Measurements from ENCODE around the gene RYR1. TPM values are rescaled to one million over a fixed set of nuclear protein-coding genes. Genes with fewer than 3 reads are reported as not detected.

RYR1 gene
- polyA plus RNA-seq, 3 donors, result 0.76 to 2.1 (median 2.1) TPM

DNA sequence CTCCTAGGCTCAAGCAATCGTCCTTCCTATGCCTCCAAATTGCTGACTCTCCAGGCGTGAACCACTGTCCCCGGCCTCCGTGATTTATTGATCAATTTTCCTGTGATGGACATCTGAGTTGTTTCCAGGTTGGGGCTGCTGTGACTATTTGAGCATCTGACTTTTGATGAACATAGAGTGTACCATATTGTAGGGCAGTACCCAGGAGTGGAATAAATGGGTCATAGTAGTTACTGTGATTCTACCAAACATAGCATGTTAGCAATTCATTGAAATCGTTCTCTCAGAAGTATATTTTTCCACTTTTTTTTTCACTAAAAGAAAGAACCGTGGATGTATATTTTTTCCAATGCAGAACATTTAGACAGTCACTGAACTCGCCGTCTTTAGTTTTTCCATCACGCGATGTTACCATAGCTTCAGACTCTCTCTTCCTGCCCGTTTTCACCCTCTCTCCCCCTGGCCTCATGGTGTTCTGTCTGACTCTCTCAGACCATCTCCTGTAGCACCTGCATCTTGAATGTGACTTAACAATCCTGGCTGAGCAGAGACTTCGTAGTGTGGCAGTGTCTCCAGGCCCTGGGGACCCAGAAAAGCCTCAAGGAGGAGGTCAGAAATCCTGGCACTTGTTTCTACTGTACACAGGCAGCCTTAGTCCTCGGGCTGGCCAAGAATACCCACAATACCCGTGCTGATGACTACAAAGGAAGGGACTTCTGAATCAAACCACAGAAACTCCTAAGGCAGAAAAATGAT lies 4.3 kb upstream of the RYR1 start:
- H3K27me3 ChIP-seq (ENCODE audit: control insufficient read depth in 2 of 2, insufficient read depth in 2 of 2, low read length in 2 of 2), result peaks cover 0 to 6% of the 10 kb centered on the region in 2 donors
- DNase-seq, result no peak

DNA sequence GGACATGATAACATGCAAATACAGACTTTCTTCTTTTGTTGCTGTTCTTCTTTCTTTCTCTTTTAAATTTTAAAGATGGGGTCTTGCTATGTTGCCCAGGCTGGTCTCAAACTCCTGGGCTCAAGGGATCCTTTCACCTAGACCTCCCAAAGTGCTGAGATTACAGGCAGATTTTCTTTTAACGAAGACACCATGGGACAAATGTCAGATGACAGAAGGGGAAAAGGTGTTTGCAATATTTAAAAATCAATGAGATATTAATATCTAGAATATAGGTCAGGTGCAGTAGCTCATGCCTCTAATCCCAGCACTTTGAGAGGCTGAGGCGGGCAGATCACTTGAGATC lies 3.7 kb upstream of the RYR1 start:
- Histone ChIP-seq H3K36me3 (replicated peaks in 1 of 2; ENCODE audit: control insufficient read depth in 1 of 2, insufficient read depth in 2 of 2, low read length in 2 of 2) (no peaks in the 10 kb centered on the region), H3K4me2 (replicated peaks; ENCODE audit: extremely low read depth, low read length, poor library complexity, severe bottlenecking) (no peak overlapping the region), H3K9me3 (replicated peaks in 1 of 2; ENCODE audit: control insufficient read depth in 1 of 2, insufficient read depth in 1 of 2, low read length in 2 of 2) (no peaks in the 10 kb centered on the region), H3K27ac (ENCODE audit: low read depth in 1 of 2, low read length in 2 of 2) (no peak overlapping the region), H3K4me1 (ENCODE audit: control insufficient read depth in 1 of 2, insufficient read depth in 2 of 2, low read length in 2 of 2) (peaks cover 25 to 31% of the 10 kb centered on the region in 2 donors), H3K79me2 (ENCODE audit: insufficient read depth, low read length) (peaks cover 12% of the 10 kb centered on the region), H4K20me1 (ENCODE audit: insufficient read depth, low read length) (no peaks in the 10 kb centered on the region), H2AFZ (ENCODE audit: insufficient read depth, low read depth, low read length, poor library complexity, severe bottlenecking) (no peak overlapping the region), H3K4me3 (replicated peaks in 1 of 3; ENCODE audit: low read depth in 2 of 3, low read length in 3 of 3) (no peak overlapping the region), H3K9ac (ENCODE audit: insufficient read depth, low read length, poor library complexity, severe bottlenecking) (no peak overlapping the region), H3K27me3 (ENCODE audit: control insufficient read depth in 2 of 2, insufficient read depth in 2 of 2, low read length in 2 of 2) (peaks cover 0 to 11% of the 10 kb centered on the region in 2 donors)
- H3K27me3 Mint-ChIP-seq (ENCODE audit: low read depth in 3 of 3), result peaks cover 8 to 13% (median 8%) of the 10 kb centered on the region in 3 donors
- no peak overlapping the region for H3K4me3 Mint-ChIP-seq
- H3K27ac Mint-ChIP-seq, result no peak overlapping the region
- peaks cover 0 to 1% (median 0%) of the 10 kb centered on the region in 7 donors for H3K9me3 Mint-ChIP-seq
- H3K36me3 Mint-ChIP-seq, result no peaks in the 10 kb centered on the region
- peaks cover 31% of the 10 kb centered on the region for H3K4me1 Mint-ChIP-seq
- WGBS (ENCODE audit: insufficient coverage), result no CpG with 5 or more reads among the region's 2 CpGs
- no peak for DNase-seq
- TF ChIP-seq, protein P1, sequence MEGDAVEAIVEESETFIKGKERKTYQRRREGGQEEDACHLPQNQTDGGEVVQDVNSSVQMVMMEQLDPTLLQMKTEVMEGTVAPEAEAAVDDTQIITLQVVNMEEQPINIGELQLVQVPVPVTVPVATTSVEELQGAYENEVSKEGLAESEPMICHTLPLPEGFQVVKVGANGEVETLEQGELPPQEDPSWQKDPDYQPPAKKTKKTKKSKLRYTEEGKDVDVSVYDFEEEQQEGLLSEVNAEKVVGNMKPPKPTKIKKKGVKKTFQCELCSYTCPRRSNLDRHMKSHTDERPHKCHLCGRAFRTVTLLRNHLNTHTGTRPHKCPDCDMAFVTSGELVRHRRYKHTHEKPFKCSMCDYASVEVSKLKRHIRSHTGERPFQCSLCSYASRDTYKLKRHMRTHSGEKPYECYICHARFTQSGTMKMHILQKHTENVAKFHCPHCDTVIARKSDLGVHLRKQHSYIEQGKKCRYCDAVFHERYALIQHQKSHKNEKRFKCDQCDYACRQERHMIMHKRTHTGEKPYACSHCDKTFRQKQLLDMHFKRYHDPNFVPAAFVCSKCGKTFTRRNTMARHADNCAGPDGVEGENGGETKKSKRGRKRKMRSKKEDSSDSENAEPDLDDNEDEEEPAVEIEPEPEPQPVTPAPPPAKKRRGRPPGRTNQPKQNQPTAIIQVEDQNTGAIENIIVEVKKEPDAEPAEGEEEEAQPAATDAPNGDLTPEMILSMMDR (IDR thresholded peaks at IDR 0.05), result no peak
- intact Hi-C loops (cut with micrococcal nuclease), result no loop called here

More for the DNA sequence above, 4.3 kb upstream of the RYR1 start:
- Histone ChIP-seq H3K27ac (ENCODE audit: low read depth in 1 of 2, low read length in 2 of 2) (no peak overlapping the region), H2AFZ (ENCODE audit: insufficient read depth, low read depth, low read length, poor library complexity, severe bottlenecking) (no peak overlapping the region), H3K36me3 (replicated peaks in 1 of 2; ENCODE audit: control insufficient read depth in 1 of 2, insufficient read depth in 2 of 2, low read length in 2 of 2) (no peaks in the 10 kb centered on the region), H3K9me3 (replicated peaks in 1 of 2; ENCODE audit: control insufficient read depth in 1 of 2, insufficient read depth in 1 of 2, low read length in 2 of 2) (no peaks in the 10 kb centered on the region), H3K4me2 (replicated peaks; ENCODE audit: extremely low read depth, low read length, poor library complexity, severe bottlenecking) (no peak overlapping the region), H3K4me3 (replicated peaks in 1 of 3; ENCODE audit: low read depth in 2 of 3, low read length in 3 of 3) (no peak overlapping the region), H3K4me1 (ENCODE audit: control insufficient read depth in 1 of 2, insufficient read depth in 2 of 2, low read length in 2 of 2) (peaks cover 25 to 31% of the 10 kb centered on the region in 2 donors), H3K9ac (ENCODE audit: insufficient read depth, low read length, poor library complexity, severe bottlenecking) (no peak overlapping the region), H3K79me2 (ENCODE audit: insufficient read depth, low read length) (peaks cover 18% of the 10 kb centered on the region), H4K20me1 (ENCODE audit: insufficient read depth, low read length) (no peaks in the 10 kb centered on the region)
- intact Hi-C loops (cut with micrococcal nuclease), result no loop called here
- Mint-ChIP-seq H3K36me3 (peaks cover 2 to 3% of the 10 kb centered on the region in 2 donors), H3K27me3 (ENCODE audit: low read depth in 3 of 3) (peaks cover 8% of the 10 kb centered on the region in 3 donors), H3K27ac (peak overlapping the region in 1 of 7 donors; percentile 47), H3K9me3 (no peaks in the 10 kb centered on the region), H3K4me3 (no peak overlapping the region), H3K4me1 (peaks cover 30% of the 10 kb centered on the region)
- WGBS (ENCODE audit: insufficient coverage), result 78% methylated on average over 9 of the region's 14 CpGs
- TF ChIP-seq, protein P1 (IDR thresholded peaks at IDR 0.05), result no peak
